Renal pelvis (tissue), 12 donors: ENCODE results near the gene ITGBL1. TPM values are rescaled to one million over a fixed set of nuclear protein-coding genes. Genes with fewer than 3 reads are reported as not detected.

Experiments
- DNase-seq: peaks from one replicate; pipeline ENCODE4 v3.0.0-alpha.2; 2013
- long read RNA-seq, 16 experiments: transcript quantifications; one replicate each; lab custom pipeline, GENCODE V29; 2026
- polyA plus RNA-seq, 3 donors: library from polyadenylated mRNA; unstranded; fragments of 120-200 nt; gene quantifications; one replicate each; pipeline ENCODE4 v1.2.1, GENCODE V29; 2013; ENCODE audit not compliant: insufficient read length in 3 of 3

Gene ITGBL1
- polyA plus RNA-seq = 1 to 10 TPM in 1 of 3 donors, under 1 TPM in 2; 0.59 to 1.4 (median 0.78) TPM
- long read RNA-seq, donor 1 = 0 reads
- long read RNA-seq, donor 2 = 0 reads
- long read RNA-seq, donor 3 = 0 reads
- long read RNA-seq, donor 4 = 0 reads
- long read RNA-seq, donor 5 = 0 reads
- long read RNA-seq, donor 6 = 0 reads
- long read RNA-seq, donor 7 = 0 reads
- long read RNA-seq, donor 8, partial matches to known transcripts = 0 of 1 reads
- long read RNA-seq, donor 8, other reads (novel, unspliced or antisense) = 0 of 1 reads
- long read RNA-seq, donor 9 = 0 reads
- long read RNA-seq, donor 10 = 0 reads
- long read RNA-seq, donor 11 = 0 reads
- long read RNA-seq, donor 12 = 0 reads
- long read RNA-seq, donor 13 = 0 reads
- long read RNA-seq, donor 14 = 0 reads
- long read RNA-seq, donor 15 = 0 reads
- long read RNA-seq, donor 16 = 0 reads

GRCh38 chr13:101452519-101453485, at the start of gene ITGBL1:
Gene ITGBL1, plus strand, starts transcription at chr13:101452675. Its CDS starts 159 bp downstream, at chr13:101452834.
- no peak for DNase-seq

- DNase-seq = no peak
These were observed 45.7 kb upstream of the ITGBL1 start for GRCh38 chr13:101406791-101407190.

DNA sequence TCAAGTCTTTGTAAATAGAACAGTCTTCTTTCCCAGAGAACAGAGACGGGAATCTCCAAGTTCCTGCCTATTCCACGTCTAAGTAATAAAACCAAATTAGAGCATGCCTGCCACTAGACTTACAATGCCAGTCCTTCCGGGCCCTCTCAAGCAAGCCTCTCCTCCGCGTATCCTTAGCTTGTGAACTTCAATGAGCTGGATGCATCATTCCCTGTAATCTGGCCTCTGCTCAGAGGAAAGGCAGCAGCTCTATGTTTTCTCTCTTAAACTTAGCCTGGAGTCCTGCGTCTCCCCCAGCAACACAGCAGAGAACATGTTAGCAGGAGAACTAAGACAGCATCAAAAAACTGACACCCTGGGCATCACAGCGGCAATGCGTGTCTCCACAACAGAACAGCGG, 44.3 kb upstream of the ITGBL1 start:
- no peak for DNase-seq

- DNase-seq = no peak
These were observed 43.4 kb upstream of the ITGBL1 start for GRCh38 chr13:101408992-101409656.

DNA sequence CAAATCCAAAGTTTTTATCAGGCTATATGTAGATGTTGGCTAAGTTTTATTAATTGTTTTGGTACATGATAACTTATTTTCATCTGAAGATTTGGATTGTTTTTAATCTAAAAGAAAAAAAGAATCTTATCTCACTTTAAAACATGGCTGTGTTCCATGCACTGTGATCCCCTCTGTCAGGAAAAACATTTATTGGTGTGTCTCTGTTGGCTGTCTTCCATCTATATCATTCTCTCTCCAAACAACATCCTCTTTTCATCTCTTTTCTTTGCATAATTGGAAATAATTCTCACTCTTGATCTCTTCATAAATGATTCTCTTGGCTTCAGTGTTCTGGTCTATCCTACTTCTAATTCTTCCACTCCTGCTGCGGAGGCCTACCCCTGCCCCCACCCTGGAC, 40.4 kb upstream of the ITGBL1 start:
- no peak for DNase-seq

- DNase-seq = no peak
These were observed 36.9 kb upstream of the ITGBL1 start for GRCh38 chr13:101415358-101416174.

GRCh38 chr13:101416181-101417042, 36.1 kb upstream of the ITGBL1 start, which contains the start of gene NALCN:
Gene NALCN, minus strand, starts transcription at chr13:101416508. Its CDS starts 17,382 bp downstream, at chr13:101399126.
- DNase-seq = peak; percentile 14

DNA sequence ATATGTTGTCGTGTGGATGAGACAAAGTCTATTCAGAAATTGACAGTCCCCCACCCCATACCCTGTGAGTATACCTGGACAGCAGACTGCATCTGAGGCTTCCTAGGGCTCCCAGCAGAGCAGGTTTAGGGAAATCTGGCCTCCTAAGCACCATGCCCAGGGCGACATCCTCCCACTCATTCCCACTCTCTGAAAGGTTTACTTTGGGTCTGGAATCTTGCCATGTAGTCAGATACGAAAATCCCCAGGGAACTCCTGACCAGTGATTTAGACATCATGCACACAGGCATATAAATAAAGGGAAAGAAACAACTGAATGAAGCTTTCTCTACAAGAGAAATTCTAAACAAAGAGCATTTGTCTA, 35.5 kb upstream of the ITGBL1 start:
- peak; percentile 12 for DNase-seq

DNA sequence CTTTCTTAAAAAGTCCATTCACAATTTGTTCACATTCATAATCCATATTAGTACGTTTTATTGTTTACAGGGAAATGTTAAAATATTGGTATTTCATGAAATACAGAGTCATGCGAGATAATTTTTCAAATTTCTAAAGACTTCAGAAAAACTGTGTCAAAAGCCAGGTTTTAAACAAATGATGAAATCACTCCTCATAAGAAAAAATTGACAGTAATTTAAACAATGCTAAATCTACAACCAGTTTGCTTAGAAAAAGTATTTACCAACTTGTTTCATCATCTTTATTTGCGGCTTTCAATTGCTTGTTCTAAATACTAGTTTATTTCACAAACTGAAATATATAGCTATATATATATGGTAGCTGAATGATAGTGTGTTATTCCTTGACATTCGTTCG, 35.0 kb upstream of the ITGBL1 start:
- no peak for DNase-seq

- DNase-seq = no peak
These were observed 28.6 kb upstream of the ITGBL1 start for GRCh38 chr13:101423872-101424271.

GRCh38 chr13:101424381-101425155, 27.9 kb upstream of the ITGBL1 start:
- DNase-seq = no peak

DNA sequence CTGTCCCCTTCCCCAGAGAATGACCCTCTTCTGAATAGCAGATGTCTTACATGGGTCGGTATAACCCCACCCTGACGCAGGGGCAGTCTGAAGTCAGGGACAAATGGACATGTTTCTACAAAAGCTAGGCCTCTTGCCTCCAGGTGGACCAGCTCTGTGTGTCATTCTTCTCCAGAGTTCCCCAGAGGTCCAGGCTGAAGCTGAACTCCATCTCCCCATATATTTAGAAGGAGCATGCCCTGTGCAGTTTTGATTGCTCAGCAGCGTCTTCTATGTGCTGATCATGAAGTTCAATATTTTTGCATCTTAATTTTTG, 27.4 kb upstream of the ITGBL1 start:
- DNase-seq = no peak

DNA sequence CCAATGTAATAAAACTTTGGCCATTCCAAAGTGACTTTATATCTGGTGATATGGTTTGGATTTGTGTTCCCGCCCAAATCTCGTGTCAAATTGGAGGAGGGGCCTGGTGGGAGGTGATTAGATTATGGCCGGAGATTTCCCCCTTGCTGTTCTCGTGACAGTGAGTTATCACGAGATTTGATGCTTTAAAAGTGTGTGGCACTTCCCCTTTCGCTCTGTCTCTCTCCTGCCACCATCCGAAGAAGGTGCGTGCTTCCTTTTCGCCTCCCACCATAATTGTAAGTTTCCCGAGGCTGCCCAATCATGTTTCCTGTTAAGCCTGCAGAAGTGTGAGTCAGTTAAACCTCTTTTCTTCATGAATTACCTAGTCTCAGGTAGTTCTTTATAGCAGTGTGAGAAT, 26.9 kb upstream of the ITGBL1 start:
- no peak for DNase-seq

- no peak for DNase-seq
These were observed 22.7 kb upstream of the ITGBL1 start for GRCh38 chr13:101429733-101430132.

GRCh38 chr13:101433895-101434294, 18.6 kb upstream of the ITGBL1 start:
- DNase-seq = no peak

- no peak for DNase-seq
These were observed 18.0 kb upstream of the ITGBL1 start for GRCh38 chr13:101434486-101434885.

DNA sequence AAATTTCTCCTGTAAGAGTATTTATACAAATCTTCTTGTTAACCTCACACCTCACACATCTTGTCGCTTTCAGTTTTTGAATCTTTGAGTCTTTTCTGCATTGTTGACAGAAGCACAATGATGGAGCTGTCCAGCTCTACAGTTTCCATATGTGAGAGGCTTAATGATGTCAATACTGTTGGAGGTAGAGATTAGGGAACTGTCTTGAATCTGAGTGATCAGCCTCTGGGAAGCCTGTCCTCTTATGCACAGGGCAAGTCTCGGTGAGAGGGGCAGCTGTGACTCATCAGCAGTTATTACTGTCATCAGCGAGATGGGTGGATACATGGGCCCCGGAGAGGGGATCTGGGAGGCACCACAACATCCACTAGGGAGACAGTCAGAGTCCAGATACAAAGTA, 4.6 kb upstream of the ITGBL1 start:
- no peak for DNase-seq

GRCh38 chr13:101449790-101450748, 2.4 kb upstream of the ITGBL1 start:
- no peak for DNase-seq
